MV-4-11 (cell line): Measurements from ENCODE around the gene KLK1.
"Not testable (repeated sequence)": the region's sequence is repeated elsewhere in the genome, so short reads cannot be mapped to it uniquely, and the experiment has no call there.

ENCODE experiments used
- DNase-seq: peaks from one replicate; lab custom pipeline; 2025; lab: John Stamatoyannopoulos, UW

KLK1 gene

DNA sequence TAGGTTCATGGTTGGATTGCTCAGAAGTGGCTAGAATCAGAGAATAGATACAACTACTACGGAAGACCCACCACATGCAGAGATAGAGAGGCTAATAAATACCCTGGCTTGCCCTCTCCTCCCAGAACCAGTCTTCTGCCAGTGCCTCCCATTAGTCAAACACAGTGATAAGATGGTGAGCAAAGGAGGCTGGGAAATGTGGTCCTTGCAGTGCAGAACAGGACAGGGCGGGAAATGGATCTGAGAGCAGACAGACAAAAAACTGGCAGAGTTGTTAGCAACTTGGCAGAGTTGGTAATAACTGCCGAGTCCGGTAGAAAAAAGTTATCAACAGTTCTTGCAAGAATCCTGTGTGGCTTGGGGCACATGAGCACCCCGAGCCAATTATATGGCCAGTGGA is 8.7 kb downstream of the KLK1 start:
- DNase-seq = no peak

DNA sequence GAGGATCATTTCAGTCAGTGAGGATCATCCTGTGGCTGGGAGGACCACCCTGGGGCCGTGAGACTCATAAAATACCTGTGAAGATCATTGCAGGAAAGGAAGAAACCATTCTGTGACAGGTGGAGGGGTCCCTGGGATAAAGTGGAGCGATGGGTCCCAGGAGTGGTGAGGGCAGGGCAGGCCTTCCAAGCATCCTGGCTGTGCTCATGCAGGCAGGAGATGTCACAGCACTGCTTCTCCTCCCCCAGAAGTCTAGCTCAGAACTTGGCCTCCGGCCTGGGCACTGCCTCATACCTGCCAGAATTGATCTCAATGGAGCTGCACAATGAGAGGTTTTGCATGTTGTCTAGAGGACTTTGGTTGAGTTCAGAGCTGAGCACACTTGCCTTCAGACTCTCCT is 11.1 kb downstream of the KLK1 start:
- no peak for DNase-seq

DNA sequence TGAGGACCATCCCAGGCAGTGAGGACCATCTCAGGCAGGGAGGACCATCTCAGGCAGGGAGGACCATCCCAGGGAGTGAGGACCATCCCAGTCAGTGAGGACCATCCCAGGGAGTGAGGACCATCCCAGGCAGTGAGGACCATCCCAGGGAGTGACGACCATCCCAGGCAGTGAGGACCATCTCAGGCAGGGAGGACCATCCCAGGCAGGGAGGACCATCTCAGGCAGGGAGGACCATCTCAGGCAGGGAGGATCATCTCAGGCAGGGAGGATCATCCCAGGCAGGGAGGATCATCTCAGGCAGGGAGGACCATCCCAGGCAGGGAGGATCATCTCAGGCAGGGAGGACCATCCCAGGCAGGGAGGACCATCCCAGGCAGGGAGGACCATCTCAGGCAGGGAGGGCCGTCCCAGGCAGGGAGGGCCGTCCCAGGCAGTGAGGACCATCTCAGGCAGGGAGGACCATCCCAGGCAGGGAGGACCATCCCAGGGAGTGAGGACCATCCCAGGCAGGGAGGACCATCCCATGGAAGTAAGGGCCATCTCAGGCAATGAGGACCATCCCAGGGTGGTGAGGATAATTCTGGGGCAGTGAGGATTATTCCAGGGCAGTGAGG is 11.9 kb downstream of the KLK1 start:
- not testable (repeated sequence) for DNase-seq

DNA sequence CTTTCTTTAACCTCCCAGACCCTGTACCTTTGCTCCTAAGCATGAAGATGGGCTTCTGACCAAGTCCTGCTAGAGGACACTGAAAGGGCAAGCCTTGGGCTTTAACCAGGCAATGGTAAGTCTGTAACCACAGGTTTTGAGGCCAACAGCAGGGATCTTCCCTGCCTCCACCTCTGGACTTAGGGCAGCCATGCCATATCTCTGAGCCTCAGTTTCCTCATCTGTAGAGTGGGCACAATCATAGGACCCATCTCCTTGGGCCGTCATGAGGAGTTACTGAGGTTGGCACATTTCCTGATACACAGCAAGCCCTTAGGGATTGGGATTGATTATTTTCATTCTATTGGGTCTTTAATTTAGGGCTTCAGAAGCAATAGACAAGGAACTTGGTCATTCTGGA is 14.7 kb downstream of the KLK1 start:
- no peak for DNase-seq

DNA sequence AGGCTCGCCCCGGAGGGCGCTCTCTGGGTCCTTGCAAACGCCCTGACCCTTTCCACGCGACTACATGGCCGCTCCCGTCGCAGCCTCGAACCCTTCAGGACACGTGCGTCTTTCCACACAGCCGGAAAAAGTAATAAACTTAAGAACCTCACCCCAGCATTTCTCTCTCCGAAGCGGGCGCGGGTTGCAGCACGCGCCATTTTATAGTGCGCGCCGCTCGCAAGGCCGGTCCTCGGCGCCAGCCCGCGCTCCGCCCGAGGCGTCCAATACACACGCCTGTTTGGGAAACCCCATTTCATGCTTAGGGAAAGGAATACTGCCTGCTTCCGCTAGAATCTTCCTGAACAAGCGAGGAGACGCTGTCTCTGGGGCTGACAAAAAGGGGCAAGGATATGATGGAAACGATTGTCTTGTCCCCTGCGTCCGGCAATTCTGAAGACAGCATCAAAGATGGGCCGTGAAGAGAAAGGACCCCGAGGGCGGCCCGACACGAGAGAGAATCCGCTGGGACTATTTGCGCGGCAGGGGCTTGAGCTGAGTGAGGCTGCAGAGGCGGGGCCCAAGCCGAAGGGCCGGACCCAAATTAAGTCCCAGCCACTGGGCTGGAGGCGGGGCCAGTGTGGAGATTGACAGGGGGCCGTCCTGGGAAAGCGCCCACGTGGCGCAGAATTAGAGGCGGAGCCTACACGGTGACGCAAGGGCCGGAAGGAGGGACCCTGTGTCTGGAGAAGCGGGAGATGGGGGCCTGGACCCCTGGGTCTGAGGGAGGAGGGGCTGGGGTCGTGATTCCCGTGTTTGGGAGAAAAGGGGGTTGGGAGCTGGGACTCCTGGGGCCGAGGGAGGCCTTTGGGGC is 18.9 kb downstream of the KLK1 start:
- peak; percentile 100 for DNase-seq

DNA sequence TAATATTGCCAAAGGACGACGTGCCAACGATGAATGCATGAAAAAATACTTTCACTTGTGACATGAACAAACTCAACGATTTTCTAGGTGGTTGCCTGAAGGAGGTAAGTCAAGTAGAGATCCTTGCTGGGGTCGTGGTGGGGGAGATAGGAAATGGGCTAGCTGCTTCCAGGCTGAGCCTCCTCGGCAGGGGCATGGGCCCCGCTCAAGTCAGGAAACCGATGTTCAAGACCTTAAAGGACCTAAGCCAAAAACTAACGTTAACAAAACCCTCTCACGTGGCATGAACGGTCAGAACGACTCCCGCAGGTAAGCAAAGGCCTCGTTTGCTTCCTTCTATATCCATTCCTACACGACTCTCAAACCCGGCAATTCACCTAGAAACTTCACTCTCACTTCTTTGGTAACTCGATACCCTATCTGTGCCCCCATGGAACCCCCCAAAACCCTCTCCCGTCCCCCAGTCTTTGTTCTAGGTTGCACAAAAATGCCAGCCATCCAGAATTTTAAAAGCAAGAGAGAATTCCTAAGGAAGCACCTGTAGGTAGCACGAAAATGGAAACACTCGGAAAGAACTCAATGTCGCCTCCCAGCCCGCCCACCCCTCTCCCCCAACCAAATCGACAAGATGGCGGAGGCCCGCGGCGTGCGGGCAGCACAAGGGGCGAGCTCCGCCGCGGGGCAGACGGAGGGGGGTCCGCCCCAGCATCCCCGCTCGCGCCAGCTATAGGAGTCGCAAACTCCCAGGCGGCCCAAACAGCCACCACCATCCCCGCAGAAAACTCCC is 19.8 kb downstream of the KLK1 start:
- no peak for DNase-seq

DNA sequence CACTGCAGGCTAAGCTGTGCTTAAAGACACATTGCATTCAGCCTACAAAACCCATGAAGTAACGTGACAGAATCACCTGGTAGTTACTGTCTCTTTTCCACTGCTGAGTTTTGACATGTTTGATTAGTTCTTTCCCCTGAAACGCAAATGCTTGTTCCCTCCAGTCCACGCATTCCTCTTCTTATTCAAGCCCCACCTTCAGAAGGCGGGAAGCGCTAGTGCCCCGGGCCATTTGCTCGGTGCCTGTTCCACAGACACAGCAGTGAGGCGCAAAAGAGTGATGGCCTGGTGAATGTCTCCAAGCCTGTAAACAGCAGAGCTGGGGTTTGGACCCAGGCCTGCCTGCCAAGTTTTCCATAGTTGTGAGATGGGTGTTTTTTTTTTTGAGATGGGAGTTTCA is 22.5 kb downstream of the KLK1 start:
- DNase-seq = no peak

DNA sequence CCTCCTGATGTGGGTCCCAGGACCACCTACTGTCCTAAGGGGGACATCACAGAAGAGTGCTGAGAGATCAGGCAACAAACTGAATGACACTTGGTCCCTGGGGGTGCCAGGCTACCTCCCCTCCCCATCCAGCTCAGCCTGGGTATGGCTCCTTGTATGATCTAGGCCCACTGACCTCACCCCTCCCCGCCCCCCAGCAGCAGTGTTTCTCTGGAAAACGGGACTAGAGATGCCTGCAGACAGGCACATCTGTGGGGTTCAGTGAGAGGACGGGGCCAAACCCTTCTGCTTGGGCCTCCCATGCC is 24.1 kb downstream of the KLK1 start:
- no peak for DNase-seq

DNA sequence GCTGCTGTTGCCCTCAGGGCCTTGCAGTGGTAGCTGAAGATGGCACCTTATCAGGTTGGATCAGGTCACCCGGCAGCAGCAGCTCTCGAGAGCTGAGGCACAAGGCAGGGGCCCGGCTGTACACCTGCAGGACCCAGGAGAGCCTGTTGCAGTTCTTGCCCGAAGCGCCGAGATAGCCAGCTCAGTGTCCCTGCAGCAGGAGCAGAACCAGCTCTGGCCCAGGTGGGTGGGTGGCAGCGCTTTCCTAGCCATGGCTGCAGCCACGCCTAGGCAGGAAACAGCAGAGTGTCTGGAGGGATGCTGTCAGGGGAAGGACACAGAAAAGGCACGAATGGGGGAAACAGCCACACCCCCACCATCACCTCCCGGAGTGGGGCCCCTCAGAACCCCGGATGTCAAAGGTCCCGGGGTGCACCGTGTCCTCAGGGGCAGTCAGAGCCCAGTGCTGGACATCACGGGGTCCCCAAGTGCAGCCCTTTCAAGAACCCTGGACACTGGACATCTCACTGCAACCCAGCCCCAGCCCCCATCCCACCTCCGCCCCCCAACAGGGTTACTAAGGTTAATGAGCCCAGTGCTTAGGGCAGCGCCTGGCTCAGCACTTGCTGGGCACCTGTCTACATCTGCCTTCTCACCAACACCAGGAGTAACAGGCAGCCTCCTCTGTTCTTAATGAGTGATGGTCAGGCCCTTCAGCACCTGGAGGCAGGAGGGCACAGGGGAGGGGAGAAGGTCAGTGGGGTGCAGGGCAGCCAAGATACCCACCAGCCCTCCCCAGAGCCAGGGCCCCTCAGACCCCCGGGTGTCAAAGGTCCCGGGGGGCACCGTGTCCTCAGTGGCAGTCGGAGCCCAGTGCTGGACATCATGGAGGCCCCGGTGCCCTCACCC is 24.7 kb downstream of the KLK1 start:
- DNase-seq = no peak

DNA sequence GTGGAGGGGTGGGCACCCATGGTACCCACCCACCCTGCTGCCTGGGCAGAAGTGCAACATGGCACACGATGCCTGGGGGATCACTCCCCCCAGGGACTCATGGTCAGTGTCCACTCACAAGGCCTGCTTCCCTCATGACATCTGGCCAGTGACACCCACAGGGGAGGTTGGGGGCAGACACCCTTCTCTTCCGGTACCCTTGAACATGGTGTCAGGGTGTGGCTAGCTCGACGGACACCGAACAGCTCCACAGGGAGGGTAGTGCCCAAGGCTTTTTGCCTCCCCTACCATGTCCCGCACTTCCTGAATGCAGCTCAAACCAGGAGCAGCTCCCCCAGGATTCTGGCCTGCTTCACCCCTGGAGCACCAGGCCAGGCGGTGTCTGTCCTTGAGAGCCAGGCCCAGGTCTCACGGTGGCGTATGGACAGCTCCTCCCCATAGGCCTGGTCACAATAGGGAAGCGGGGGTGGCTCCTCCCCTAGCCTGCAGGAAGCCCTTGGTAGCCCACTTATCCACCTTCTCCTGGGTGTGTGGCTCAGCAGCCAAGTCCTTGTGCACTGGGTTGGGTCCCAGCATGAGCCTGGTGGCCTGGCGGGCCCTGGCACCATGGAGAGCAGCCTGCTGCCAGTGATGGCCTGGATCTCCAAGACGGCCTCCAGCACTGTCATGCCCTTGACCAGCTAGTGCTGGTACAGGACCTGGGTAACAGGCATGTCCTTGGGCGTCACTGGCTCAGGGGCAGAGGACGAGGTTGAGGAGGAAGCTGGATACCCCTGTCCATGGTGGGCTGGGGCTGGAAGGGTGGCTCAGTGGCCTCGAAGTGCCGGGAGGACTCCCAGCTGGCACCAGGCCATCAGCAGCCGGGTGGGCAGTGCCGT is 25.6 kb downstream of the KLK1 start:
- DNase-seq = no peak

DNA sequence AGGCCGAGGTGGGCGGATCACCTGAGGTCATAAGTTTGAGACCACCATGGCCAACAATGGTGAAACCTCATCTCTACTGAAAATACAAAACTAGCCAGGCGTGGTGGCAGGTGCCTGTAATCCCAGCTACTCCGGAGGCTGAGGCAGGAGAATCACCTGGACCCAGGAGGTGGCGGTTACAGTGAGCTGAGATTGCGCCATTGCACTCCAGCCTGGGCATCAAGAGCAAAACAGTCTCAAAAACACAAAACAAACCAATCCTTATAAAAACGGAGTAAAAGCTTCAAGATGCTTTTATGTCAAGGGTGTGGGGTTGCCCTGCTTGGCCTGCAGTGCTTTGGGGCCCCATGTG is 26.2 kb downstream of the KLK1 start:
- no peak for DNase-seq

DNA sequence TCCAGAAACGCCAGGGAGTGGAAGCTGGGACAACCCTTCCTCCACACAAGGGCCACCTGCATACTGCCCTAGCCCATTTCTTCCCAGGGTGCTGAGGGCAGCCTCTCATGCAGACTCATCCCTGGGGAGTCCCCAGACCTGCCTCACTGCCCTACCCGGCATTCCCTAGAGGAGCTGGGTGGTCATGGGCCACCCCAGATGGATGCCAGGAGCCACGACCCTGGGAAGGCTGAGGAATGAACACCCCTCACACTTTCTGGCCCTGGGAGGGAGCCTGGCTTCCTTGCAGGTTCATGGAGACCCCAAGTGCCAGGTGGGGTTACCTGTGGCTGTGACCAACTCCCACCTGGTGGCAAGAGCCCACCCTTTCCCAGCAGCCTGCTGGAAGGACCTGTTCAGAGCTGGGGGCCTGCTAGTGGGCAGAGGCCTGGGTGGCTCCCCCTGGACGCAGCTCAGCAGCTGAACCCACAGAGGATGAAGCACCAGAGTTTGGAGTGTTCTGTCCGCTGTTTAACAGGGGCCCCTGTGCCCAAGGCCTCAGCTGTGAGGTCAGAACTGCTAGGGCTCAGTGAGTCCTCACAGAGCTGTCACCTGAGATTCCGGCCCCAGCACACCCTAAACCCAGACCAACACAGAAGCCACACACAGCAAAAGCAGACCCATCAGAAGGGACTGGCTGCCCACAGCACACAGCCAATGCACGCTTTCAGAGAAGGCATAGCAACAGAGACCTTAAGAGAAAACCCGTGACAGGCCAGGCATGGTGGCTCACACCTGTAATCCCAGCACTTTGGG is 26.8 kb downstream of the KLK1 start:
- no peak for DNase-seq

DNA sequence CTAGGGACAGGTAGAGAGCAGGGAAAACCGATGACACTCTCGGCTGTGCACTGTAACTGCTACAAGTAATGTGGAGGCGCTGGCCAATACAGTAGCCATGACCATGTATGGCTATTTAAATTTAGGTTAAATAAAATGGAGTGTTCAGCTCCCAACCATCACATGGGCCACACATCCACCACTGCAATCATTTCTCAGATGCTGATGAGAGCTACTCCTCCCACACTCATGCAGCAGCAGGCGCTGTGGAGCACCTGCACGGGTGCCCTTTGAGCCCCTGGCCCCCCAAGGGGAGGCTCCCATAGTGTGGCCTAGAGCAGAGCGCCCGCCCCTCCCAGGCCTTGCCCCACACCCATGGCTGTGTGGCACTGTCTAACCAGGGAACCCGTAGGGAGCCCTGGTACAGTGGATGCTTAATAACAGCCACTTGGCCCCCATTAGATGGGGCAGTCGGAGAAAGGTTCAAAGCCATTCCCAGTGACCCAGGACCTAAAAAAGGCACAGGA is 27.4 kb downstream of the KLK1 start:
- no peak for DNase-seq

DNA sequence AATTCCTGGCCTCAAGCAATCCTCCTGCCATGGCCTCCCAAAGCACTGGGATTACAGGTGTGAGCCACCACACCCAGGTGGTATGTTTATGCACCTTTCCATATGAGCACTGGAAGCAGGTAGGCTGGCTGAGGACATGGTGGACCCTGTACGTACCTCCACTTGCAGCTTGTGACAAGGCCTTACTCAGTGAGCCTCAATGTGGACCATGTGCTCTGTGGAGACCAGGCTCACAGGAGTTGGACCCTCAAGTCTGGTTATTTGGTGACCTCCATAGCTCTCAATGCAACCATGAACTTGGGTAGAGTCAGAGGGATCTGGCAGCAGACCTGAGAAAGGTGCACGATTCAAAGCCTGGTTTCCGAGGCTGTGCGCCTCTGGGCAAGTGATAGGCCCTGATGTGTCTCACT is 27.9 kb downstream of the KLK1 start:
- DNase-seq = peak; percentile 56

DNA sequence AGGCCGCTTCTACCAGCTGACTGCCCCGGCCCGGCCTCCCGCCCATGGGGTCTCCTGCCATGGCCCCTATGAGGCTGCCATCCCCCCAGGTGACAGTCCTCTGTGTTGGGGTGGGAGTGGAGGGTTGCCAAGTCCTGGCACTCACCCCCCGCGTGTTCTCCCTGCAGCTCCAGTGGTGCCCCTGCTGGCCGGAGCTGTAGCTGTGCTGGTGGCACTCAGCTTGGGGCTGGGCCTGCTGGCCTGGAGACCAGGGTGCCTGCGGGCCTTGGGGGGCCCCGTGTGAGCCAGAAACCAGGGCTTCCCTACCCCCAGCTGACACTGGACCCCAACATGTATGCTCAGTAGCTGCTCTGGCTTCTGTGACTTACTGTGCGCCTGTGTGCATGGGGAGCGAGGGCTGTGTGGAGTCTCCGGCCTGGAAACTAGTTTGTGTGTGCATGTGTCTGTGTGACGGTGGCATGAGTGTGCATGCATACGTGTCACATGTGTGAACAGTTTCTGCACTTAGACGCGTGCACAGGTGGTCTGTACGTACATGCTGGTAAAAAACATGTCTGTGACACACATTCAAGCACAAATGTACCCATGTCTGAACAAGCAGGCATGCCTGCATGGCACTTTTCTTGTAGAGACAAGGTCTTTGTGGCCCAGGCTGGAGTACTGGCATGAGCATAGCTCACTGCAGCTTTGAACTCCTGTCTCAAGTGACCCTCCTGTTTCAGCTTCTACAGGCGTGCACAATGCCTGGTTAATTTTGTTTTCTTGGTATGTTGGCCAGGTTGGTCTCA is 28.5 kb downstream of the KLK1 start:
- DNase-seq = peak; percentile 75

DNA sequence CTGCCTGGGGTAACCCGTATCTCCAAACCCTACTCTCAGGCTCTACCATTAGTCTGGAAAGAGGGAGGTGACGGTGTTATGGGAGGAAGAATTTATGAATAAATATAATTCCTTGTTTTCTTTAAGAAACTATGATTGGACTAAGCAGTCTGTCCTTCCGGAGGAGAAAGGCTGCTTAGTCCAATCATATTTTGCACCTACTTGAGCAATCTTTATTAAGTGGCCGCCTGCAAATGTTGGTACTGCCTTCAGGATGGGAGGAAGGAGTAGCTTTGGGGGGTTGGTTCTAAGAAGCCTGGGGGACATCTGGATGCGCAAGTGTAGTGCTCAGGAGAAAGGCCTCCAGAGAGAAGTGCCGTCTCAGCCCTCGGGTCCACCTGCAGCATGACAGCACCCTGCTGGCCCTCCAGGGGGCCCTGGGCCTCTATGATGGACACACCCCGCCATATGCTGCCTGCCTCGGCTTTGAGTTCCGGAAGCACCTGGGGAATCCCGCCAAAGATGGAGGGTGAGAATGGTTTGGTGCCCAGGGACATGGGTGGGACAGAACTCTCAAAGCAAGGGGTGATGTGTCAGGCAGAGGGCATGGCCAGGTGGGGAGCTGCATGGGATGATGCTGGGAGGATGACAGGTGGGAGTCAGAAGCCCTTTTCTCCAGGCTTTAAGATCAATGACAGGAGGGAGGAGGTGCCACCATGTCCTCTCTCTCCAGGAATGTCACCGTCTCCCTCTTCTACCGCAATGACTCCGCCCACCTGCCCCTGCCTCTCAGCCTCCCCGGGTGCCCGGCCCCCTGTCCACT is 29.3 kb downstream of the KLK1 start:
- peak; percentile 65 for DNase-seq

DNA sequence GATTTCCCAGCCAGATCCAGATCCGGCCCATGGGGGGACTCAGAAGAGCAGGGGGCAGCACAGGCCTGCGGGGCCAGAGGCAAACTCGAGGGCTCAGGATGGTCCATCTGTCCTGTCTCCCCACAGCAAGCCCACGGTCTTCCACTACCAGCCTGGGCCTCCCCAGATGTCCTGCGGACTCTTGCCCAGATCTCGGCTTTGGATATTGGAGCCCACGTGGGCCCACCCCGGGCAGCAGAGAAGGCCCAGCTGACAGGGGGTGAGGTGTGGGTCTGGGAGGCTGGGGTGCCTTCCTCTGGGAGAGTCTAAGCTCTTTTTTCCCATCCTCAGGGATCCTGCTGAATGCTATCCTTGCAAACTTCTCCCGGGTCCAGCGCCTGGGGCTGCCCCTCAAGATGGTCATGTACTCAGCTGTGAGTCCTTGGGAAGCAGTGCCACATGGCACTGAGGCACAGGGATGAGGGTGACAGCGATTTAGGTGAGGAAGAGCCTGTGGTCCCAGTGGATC is 30.0 kb downstream of the KLK1 start:
- DNase-seq = no peak
